ENCODE data around the gene POMT1. TPM values are rescaled to one million over a fixed set of nuclear protein-coding genes. Genes with fewer than 3 reads are reported as not detected.
"Not testable (repeated sequence)": the region's sequence is repeated elsewhere in the genome, so short reads cannot be mapped to it uniquely, and the experiment has no call there.

Gene POMT1
- total RNA-seq, 1 donor from 2014 or later, result 29.8 TPM

DNA sequence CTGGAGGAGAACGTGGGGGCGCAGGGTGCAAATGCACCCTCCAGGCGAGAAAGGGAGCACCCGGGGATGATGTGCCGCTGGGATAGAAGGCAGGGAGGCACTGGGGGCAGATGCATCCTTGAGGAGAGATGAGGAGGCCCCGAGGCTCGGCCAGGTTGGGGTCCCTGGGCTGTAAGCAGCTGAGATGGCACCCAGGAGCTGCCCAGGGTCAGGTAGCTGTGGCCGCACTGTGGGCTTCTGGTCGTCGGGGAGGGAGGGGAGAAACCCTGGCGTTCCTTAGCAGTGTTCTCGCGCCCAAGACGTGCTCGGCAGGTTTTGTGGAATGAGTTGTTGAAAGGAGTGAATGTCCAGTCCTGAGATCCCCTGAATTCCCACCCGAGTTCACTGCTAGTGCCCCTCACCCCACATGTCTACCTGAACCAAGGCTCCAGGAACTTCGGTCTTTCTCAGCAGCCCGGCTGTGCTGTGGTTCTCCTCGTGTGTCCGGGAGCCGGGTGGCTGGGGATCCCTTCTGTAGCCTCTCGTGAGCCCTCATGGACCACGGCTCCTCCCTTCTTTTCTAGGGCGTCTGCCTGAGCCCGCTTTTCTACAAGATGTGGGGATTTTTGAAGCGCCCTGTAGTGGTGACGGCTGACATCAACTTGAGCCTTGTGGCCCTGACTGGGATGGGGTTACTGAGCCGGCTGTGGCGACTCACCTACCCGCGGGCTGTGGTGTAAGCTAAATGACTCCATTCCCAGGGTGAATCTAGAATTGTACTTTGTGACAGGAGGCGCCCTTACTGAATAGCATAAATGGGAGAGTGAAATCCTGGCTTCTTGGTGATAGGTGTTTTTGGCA is 1.1 kb downstream of the POMT1 start:
- Mint-ChIP-seq H3K9me3 (no peaks in the 10 kb centered on the region), H3K36me3 (ENCODE audit: low read depth) (peaks cover 24% of the 10 kb centered on the region), H3K4me1 (peaks cover 25% of the 10 kb centered on the region), H3K27me3 (no peaks in the 10 kb centered on the region), H3K27ac (peak overlapping the region; percentile 72), H3K4me3 (peak overlapping the region; percentile 90)
- intact Hi-C loops (cut with micrococcal nuclease), result loop anchor here (2.0 kb wide), 3 partner anchors 27 to 243 kb away; partner anchors contain the start of gene UCK1
- TF ChIP-seq, protein P1, sequence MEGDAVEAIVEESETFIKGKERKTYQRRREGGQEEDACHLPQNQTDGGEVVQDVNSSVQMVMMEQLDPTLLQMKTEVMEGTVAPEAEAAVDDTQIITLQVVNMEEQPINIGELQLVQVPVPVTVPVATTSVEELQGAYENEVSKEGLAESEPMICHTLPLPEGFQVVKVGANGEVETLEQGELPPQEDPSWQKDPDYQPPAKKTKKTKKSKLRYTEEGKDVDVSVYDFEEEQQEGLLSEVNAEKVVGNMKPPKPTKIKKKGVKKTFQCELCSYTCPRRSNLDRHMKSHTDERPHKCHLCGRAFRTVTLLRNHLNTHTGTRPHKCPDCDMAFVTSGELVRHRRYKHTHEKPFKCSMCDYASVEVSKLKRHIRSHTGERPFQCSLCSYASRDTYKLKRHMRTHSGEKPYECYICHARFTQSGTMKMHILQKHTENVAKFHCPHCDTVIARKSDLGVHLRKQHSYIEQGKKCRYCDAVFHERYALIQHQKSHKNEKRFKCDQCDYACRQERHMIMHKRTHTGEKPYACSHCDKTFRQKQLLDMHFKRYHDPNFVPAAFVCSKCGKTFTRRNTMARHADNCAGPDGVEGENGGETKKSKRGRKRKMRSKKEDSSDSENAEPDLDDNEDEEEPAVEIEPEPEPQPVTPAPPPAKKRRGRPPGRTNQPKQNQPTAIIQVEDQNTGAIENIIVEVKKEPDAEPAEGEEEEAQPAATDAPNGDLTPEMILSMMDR (IDR thresholded peaks at IDR 0.05), result no peak
- ATAC-seq (ENCODE audit: low read depth) (no peak), DNase-seq (no peak)
- CTCF ChIA-PET, result no interaction called here
- POLR2A ChIA-PET, result interaction anchor here (0.5 to 2.0 kb wide), 6 partner anchors 62 to 379 kb away, joined by 3 to 14 read pairs (median 8); partner anchors contain the start of gene NUP214

DNA sequence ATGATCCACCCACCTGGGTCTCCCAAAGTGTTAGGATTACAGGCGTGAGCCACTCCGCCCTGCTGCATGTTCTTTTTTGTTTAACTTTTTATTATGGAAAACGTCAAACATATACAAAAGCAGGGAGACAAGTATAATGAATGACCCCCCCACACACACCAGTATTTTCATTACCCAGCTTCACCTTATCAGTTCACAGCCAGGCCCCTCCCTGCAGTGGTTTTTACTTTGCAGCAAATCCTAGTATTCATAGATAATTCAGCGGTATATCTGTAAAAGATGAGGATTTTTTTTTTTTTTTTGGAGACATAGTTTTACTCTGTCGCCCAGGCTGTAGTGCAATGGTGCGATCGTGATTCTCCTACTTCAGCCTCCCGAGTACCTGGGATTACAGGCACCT is 2.3 kb downstream of the POMT1 start:
- intact Hi-C loops (cut with micrococcal nuclease), result no loop called here
- H3K36me3 Mint-ChIP-seq (ENCODE audit: low read depth), result peaks cover 23% of the 10 kb centered on the region
- ChIA-PET CTCF (no interaction called here), POLR2A (no interaction called here)
- DNase-seq (no peak), ATAC-seq (ENCODE audit: low read depth) (no peak)
- peaks cover 25% of the 10 kb centered on the region for H3K4me1 Mint-ChIP-seq
- TF ChIP-seq, protein P1 (IDR thresholded peaks at IDR 0.05), result no peak
- H3K9me3 Mint-ChIP-seq, result no peaks in the 10 kb centered on the region
- no peaks in the 10 kb centered on the region for H3K27me3 Mint-ChIP-seq
- no peak overlapping the region for H3K27ac Mint-ChIP-seq
- no peak overlapping the region for H3K4me3 Mint-ChIP-seq

DNA sequence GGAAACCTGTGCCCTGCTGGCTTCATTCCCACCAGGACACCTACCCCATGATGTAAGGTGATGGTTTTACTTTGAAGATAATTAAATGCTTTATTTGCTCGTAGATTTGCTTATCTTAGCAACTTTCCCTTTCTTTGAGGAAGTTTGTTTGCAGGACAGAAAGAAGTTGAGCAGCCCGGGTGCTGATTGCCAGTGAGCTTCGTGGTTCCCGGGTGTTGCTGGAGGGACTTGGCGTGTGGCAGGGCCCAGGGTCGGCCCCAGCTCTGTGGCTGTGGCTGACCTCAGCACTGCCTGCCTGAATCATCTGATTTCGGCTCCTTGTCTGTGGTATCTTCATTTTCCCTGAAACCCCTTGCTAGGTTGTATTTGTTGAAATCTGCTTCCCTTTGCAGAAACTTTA is 8.7 kb downstream of the POMT1 start:
- peaks cover 49% of the 10 kb centered on the region for H3K36me3 Mint-ChIP-seq (ENCODE audit: low read depth)
- TF ChIP-seq, protein P1 (IDR thresholded peaks at IDR 0.05), result no peak
- H3K9me3 Mint-ChIP-seq, result no peaks in the 10 kb centered on the region
- no peaks in the 10 kb centered on the region for H3K27me3 Mint-ChIP-seq
- H3K27ac Mint-ChIP-seq, result no peak overlapping the region
- POLR2A ChIA-PET, result no interaction called here
- peaks cover 5% of the 10 kb centered on the region for H3K4me1 Mint-ChIP-seq
- H3K4me3 Mint-ChIP-seq, result no peak overlapping the region
- CTCF ChIA-PET, result no interaction called here
- ATAC-seq (ENCODE audit: low read depth), result no peak
- DNase-seq, result no peak
- intact Hi-C loops (cut with micrococcal nuclease), result no loop called here

DNA sequence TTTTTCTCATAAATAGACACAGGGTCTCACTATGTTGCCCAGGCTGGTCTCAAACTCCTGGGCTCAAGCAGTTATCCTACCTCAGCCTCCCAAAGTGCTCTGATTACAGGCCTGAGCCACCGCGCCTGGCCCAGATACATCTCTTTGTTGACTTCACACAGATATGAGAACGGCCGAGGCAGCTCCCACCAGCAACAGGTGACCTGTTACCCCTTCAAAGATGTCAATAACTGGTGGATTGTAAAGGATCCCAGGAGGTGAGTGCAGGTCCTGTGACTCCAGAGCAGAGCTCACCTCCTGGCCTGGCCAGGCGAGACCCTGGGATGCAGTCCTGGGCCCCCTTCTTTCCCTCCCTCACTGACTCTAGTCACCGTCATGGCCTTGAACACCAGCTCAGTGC is 9.2 kb downstream of the POMT1 start:
- Mint-ChIP-seq H3K9me3 (no peaks in the 10 kb centered on the region), H3K4me1 (peaks cover 5% of the 10 kb centered on the region), H3K36me3 (ENCODE audit: low read depth) (peaks cover 47% of the 10 kb centered on the region), H3K4me3 (no peak overlapping the region), H3K27me3 (no peaks in the 10 kb centered on the region), H3K27ac (no peak overlapping the region)
- ATAC-seq (ENCODE audit: low read depth) (no peak), DNase-seq (no peak)
- CTCF ChIA-PET, result no interaction called here
- TF ChIP-seq, protein P1 (IDR thresholded peaks at IDR 0.05), result no peak
- POLR2A ChIA-PET, result no interaction called here
- intact Hi-C loops (cut with micrococcal nuclease), result no loop called here

DNA sequence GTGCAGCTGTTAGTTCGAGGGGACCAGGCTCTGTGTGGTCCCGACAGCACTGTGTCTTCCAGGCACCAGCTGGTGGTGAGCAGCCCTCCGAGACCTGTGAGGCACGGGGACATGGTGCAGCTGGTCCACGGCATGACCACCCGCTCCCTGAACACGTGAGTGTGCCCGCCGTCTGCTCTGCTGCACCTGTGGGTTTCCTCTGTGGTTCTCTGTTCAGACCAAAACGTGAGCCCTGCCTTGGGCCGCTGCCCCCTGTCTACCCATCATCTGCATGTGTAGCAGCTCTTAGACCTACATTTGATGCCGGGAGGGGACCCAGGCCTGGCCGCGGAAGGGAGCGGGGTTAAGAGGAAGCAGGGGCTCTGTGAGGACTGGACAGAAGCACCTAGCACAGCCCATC is 10.5 kb downstream of the POMT1 start:
- POLR2A ChIA-PET, result no interaction called here
- no peak for ATAC-seq (ENCODE audit: low read depth)
- Mint-ChIP-seq H3K36me3 (ENCODE audit: low read depth) (peaks cover 53% of the 10 kb centered on the region), H3K9me3 (no peaks in the 10 kb centered on the region), H3K4me1 (peaks cover 5% of the 10 kb centered on the region), H3K27me3 (no peaks in the 10 kb centered on the region), H3K27ac (no peak overlapping the region), H3K4me3 (no peak overlapping the region)
- DNase-seq, result no peak
- TF ChIP-seq, protein P1 (IDR thresholded peaks at IDR 0.05), result no peak
- intact Hi-C loops (cut with micrococcal nuclease), result no loop called here
- CTCF ChIA-PET, result no interaction called here

DNA sequence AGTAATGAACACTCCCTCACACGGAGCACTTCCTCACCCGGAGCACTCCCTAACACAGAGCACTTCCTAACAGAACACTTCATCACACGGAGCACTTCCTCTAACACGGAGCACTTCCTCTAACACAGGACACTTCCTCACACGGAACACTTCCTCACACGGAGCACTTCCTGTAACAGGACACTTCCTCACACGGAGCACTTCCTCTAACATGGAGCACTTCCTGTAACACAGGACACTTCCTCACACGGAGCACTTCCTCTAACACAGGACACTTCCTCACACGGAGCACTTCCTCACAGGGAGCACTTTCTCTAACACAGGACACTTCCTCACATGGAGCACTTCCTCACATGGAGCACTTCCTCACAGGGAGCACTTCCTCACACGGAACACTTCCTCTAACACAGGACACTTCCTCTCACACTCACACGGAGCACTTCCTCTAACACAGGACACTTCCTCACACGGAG is 12.9 kb downstream of the POMT1 start:
- H3K36me3 Mint-ChIP-seq (ENCODE audit: low read depth), result peaks cover 64% of the 10 kb centered on the region
- ATAC-seq (ENCODE audit: low read depth); CTCF ChIA-PET; H3K4me3 Mint-ChIP-seq; H3K27me3 Mint-ChIP-seq; H3K4me1 Mint-ChIP-seq; DNase-seq; H3K9me3 Mint-ChIP-seq; POLR2A ChIA-PET; H3K27ac Mint-ChIP-seq; intact Hi-C loops (cut with micrococcal nuclease): not testable (repeated sequence)

Data from activated B cell treated with CpG ODN at 0.5 μM for 24 hours (primary cell).